ENCODE measurements around the gene HIPK1. TPM values are rescaled to one million over a fixed set of nuclear protein-coding genes. Genes with fewer than 3 reads are reported as not detected.
"Not testable (repeated sequence)": the region's sequence is repeated elsewhere in the genome, so short reads cannot be mapped to it uniquely, and the experiment has no call there.

The HIPK1 gene
- total RNA-seq, 4 donors from 2014 or later, result 42.3 to 63.4 (median 53.0) TPM

GRCh38 chr1:114008480-114008941 lies 79.4 kb downstream of the HIPK1 start:
- Histone ChIP-seq H3K36me3 (no peaks in the 10 kb centered on the region), H3K4me1 (peaks cover 0 to under 1% (median under 1%) of the 10 kb centered on the region in 4 donors), H3K4me3 (no peak overlapping the region), H3K27ac (no peak overlapping the region), H3K27me3 (no peaks in the 10 kb centered on the region), H3K9me3 (no peaks in the 10 kb centered on the region)
- TF ChIP-seq CTCF (IDR thresholded peaks at IDR 0.05) (no peak), POLR2A (IDR thresholded peaks at IDR 0.05) (no peak), EP300 (IDR thresholded peaks at IDR 0.05) (no peak)
- WGBS, 2 donors, result 64 to 67% methylated on average over 2 of the region's 2 CpGs
- no peak for DNase-seq (ENCODE audit: low spot score in 2 of 2)

- no peak overlapping the region for H3K4me3 ChIP-seq
- TF ChIP-seq EP300 (IDR thresholded peaks at IDR 0.05), result no peak
- TF ChIP-seq POLR2A (IDR thresholded peaks at IDR 0.05), result no peak
- no peak for TF ChIP-seq CTCF (IDR thresholded peaks at IDR 0.05)
- no peak overlapping the region for H3K27ac ChIP-seq
- no peak for DNase-seq (ENCODE audit: low spot score in 2 of 2)
- no peaks in the 10 kb centered on the region for H3K36me3 ChIP-seq
- H3K27me3 ChIP-seq, result no peaks in the 10 kb centered on the region
- no peaks in the 10 kb centered on the region for H3K4me1 ChIP-seq
- no peaks in the 10 kb centered on the region for H3K9me3 ChIP-seq
Measured at GRCh38 chr1:114008993-114009392, 79.9 kb downstream of the HIPK1 start.

GRCh38 chr1:114009393-114009792 lies 80.3 kb downstream of the HIPK1 start:
- Histone ChIP-seq H3K4me1 (no peaks in the 10 kb centered on the region), H3K36me3 (no peaks in the 10 kb centered on the region), H3K4me3 (no peak overlapping the region), H3K27me3 (no peaks in the 10 kb centered on the region), H3K27ac (no peak overlapping the region), H3K9me3 (no peaks in the 10 kb centered on the region)
- no peak for DNase-seq (ENCODE audit: low spot score in 2 of 2)
- TF ChIP-seq EP300 (IDR thresholded peaks at IDR 0.05) (no peak), POLR2A (IDR thresholded peaks at IDR 0.05) (no peak), CTCF (IDR thresholded peaks at IDR 0.05) (no peak)
- WGBS, 2 donors, result 46 to 52% methylated on average over 1 of the region's 1 CpG

- no peak for DNase-seq (ENCODE audit: low spot score in 2 of 2)
- Histone ChIP-seq H3K4me3 (no peak overlapping the region), H3K9me3 (no peaks in the 10 kb centered on the region), H3K36me3 (no peaks in the 10 kb centered on the region), H3K27me3 (no peaks in the 10 kb centered on the region), H3K27ac (no peak overlapping the region), H3K4me1 (no peaks in the 10 kb centered on the region)
- 64 to 68% methylated on average over 9 of the region's 9 CpGs for WGBS, 2 donors
- TF ChIP-seq EP300 (IDR thresholded peaks at IDR 0.05), result no peak
Measured at GRCh38 chr1:114010433-114011184, 81.5 kb downstream of the HIPK1 start.

- H3K27me3 ChIP-seq, result no peaks in the 10 kb centered on the region
- no peaks in the 10 kb centered on the region for H3K36me3 ChIP-seq
- no peak for TF ChIP-seq EP300 (IDR thresholded peaks at IDR 0.05)
- no peaks in the 10 kb centered on the region for H3K4me1 ChIP-seq
- no peaks in the 10 kb centered on the region for H3K9me3 ChIP-seq
- no peak for DNase-seq (ENCODE audit: low spot score in 2 of 2)
- H3K4me3 ChIP-seq, result no peak overlapping the region
- H3K27ac ChIP-seq, result no peak overlapping the region
Measured at GRCh38 chr1:114011796-114012195, 82.7 kb downstream of the HIPK1 start.

- no peak for DNase-seq (ENCODE audit: low spot score in 2 of 2)
- Histone ChIP-seq H3K27ac (no peak overlapping the region), H3K36me3 (no peaks in the 10 kb centered on the region), H3K27me3 (no peaks in the 10 kb centered on the region), H3K4me3 (no peak overlapping the region), H3K9me3 (peaks cover 0 to 3% (median 0%) of the 10 kb centered on the region in 4 donors), H3K4me1 (no peaks in the 10 kb centered on the region)
- 52 to 60% methylated on average over 2 of the region's 2 CpGs for WGBS, 2 donors
- no peak for TF ChIP-seq POLR2A (IDR thresholded peaks at IDR 0.05)
Measured at GRCh38 chr1:114015075-114015474, 86.0 kb downstream of the HIPK1 start.

GRCh38 chr1:114019724-114020123 lies 90.6 kb downstream of the HIPK1 start:
- H3K36me3 ChIP-seq; H3K27ac ChIP-seq; H3K9me3 ChIP-seq; H3K27me3 ChIP-seq; DNase-seq (ENCODE audit: low spot score in 2 of 2); H3K4me1 ChIP-seq; H3K4me3 ChIP-seq: not testable (repeated sequence)
- WGBS, 2 donors, result 79 to 87% methylated on average over 3 of the region's 3 CpGs
